GM19328 (cell line): ENCODE measurements around the gene TSBP1.
"Not testable (repeated sequence)": the region's sequence is repeated elsewhere in the genome, so short reads cannot be mapped to it uniquely, and the experiment has no call there.

Experiments
- ATAC-seq: cut with Tn5 transposase; IDR thresholded peaks from one replicate; pipeline ENCODE4 v1.9.1; 2021; ENCODE audit warnings: mild to moderate bottlenecking, moderate library complexity; ENCODE audit not compliant: unreplicated experiment

Gene TSBP1

DNA sequence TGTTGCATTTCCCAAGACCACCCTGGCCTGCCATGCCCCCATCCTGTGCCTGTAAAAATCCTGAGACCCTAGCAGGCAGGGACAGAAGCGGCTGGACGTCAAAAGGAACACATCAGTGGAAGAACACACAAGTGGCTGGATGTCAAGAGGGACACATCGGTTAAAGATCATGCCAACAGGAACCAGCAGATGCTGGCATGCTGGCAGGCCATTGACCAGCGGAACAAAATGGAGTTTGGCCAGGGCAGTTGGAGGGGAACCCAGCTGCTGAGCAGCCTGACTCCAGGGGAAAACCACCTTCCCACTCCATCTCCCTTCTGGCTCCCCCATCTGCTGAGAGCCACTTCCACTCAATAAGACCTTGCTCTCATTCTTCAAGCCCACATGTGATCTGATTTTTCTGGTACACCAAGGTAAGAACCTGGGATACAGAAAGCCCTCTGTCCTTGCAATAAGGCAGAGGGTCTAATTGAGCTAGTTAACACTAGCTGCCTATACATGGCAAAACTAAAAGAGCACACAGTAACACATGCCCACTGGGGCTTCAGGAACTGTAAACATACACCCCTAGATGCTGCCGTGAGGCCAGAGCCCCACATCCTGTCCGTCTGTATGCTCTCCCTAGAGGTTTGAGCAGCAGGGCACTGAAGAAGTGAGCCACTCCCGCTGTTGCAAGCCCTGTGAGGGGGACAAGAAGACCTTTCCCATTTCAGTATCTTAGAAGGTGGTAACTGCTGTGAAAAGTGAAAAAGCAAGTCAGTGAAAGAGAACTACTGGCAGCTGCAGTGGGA, 4.2 kb upstream of the TSBP1 start:
- ATAC-seq: no peak

DNA sequence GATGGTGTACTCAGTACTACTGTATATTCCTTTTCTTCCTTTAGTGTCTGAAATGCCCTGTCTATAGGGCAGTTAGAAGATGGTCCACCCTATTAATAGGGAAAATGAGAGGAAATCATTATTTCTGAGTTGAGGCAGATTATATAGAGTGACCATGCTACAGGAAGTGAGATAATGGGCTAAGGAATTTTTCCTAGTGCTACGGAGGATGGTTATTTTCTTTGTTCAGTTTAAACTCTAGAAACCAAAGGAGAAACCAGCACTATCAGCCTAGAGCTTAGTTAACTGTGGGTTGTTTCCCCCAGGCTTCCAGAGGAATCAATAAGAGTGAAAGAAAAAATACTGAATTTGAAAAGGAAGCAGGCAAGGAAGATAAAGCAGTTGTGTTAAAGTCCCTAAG, 474 bp downstream of the TSBP1 start:
- ATAC-seq: no peak

DNA sequence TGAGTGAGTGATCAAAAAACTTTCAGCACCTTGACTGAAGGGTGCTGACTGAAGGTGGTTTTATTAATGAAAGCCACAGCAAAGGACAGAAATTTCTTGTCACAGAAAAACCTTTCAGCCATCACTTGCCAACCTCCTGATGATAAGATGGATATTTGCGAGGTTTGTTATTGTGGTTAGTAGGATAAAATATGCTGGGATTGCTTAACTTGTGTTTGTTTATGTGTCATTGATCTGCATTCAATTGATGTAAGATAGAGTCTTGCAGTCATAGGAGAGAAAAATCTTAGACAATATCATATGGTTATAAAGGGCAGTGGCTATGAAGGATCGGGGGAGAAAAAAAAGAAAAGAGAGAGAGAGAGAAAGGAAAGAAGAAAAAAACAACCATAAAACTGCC, 1.2 kb downstream of the TSBP1 start:
- no peak for ATAC-seq

DNA sequence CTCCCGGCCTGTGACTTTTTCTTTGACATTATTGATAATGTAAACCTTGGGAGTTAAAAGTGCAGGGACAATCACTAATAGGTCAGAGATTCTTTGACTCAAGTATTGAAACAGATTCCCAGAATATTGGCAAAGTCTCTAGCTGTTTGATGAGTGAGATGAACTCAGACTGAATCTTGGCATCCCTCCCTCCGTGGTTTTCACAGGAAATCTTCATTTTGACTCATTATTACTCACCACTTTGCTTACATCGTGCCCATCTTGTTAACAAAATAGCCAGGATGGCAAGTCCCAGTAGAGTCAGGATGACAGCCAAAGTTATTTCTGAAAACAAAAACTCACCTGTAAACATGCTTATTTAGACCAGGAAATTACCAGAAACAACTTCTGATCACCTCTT, 2.0 kb downstream of the TSBP1 start:
- ATAC-seq: no peak

DNA sequence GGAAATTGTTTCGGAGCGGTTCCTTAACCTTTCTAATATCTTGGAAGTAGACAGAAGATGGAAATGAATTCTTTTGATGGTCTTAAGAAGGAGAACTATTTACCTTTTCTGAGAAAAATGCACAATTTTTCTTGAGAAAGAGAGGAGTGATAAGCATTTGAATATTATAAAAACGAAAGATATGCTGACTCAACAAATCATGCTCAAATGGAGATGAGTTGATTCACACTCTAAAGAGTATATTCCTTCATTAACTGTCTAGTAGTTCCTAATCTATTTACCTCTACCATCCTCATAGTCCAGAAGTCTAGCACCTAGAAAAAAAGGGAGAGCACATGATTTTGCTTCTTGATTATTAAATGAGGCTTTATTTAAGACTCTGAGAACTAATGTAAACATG, 4.1 kb downstream of the TSBP1 start:
- ATAC-seq: no peak

DNA sequence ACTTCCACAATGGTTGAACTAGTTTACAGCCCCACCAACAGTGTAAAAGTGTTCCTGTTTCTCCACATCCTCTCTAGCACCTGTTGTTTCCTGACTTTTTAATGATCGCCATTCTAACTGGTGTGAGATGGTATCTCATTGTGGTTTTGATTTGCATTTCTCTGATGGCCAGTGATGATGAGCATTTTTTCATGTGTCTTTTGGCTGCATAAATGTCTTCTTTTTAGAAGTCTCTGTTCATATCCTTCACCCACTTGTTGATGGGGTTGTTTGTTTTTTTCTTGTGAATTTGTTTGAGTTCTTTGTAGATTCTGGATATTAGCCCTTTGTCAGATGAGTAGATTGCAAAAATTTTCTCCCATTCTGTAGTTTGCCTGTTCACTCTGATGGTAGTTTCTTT, 12.5 kb downstream of the TSBP1 start:
- ATAC-seq: not testable (repeated sequence)

DNA sequence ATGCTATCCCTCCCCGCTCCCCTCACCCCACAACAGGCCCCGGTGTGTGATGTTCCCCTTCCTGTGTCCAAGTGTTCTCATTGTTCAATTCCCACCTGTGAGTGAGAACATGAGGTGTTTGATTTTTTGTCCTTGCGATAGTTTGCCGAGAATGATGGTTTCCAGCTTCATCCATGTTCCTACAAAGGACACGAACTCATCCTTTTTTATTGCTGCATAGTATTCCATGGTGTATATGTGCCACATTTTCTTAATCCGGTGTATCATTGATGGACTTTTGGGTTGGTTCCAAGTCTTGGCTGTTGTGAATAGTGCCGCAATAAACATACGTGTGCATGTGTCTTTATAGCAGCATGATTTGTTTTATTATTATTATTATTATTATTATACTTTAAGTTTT, 13.2 kb downstream of the TSBP1 start:
- not testable (repeated sequence) for ATAC-seq

DNA sequence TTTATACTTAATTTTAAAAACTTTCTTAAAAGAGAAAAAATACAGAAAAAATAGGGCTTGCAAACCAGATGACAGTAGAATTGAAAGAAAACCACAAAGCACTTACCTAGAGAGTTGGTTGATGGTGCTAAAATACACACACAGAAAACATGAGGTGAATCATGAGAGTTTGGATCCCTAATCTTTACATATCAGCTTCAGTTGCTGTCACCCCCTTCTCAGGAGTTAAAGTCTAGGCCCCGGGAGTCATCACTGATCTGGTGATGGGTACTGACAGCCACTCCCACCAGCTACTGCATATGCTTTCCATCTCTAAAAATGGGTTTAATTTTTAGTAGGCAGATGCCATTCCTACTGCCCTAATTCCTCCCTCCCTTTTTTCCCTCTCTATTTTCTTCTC, 16.7 kb downstream of the TSBP1 start:
- ATAC-seq: no peak

DNA sequence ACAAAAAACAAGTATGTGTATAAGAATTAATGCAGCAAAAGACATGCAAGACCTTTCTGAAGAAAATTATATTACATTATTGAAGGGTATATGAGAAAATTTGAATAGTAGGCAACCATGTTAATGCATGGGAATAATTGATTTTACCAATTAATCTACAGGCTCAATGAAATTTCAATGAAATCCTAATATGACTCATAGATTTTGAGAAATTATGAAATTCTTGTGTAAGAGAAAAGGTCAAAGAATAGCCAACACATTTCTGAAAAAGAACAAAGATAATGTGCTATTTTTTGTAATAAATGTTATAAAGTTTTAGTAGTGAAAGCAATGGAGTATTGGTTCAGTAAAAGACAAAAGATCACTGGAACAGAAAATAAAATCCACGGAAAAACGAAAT, 18.4 kb downstream of the TSBP1 start:
- ATAC-seq: no peak

DNA sequence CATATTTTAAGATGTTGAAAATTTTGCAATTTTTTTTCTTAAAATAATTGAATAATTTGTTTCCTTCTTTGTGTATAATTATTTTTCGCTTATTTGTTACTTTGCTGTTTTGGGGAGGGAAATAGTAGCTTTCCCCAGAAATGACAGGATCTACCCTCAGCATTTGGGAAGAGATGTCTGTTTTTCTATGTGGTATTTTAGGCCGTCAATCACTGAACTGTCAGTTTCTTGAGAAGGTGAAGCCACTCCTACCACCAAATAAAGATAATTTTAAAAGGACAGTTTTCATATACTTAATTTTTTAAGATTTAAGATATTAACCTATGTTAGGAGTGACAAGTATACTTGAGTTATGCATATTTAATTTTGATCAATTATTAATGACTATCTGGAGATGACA, 31.5 kb downstream of the TSBP1 start:
- ATAC-seq: no peak

DNA sequence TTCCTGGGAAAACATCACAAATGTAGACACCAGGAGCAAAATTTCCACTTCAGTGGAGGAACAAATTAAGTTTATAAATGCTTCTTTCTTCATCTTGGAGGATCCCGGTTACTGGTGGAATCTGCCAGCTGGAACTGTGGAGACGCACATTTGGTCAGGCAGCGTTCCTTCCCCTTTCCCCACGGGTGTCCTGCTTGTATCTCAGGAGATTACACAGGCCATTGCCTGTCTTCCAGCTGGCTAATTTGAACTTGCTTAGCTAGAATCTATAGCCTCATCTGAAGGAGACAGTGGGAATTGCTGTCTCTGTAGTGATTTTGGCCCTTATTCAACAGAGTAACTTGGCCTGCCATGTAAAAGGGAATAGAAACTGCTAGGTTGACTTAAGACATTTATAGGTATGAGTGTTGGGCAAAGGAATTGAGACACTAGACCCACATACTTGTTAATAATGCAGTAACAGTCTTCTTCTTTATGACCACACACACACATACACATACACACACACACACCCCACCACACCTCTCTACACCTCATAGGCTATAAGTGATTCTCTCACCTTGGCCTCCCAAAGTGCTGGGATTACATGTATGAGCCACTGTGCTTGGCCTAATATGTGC, 34.4 kb downstream of the TSBP1 start:
- ATAC-seq: no peak

DNA sequence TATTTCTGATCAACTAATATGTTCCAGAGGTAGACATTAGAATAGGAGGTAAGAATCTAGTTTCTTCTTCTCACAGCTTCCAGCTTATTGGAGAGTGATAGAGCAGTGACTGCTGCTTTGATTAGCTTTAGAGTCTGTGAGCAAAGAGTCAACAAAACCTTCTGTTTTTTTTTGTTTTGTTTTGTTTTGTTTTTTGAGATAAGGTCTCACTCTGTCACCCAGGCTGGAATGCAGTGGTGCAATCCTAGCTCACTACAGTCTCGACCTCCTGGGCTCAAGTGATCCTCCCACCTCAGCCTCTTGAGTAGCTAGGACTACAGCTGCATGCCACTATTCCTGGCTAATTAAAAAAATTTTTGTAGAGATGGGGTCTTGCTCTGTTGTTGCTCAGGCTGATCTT, 39.3 kb downstream of the TSBP1 start:
- ATAC-seq: no peak

DNA sequence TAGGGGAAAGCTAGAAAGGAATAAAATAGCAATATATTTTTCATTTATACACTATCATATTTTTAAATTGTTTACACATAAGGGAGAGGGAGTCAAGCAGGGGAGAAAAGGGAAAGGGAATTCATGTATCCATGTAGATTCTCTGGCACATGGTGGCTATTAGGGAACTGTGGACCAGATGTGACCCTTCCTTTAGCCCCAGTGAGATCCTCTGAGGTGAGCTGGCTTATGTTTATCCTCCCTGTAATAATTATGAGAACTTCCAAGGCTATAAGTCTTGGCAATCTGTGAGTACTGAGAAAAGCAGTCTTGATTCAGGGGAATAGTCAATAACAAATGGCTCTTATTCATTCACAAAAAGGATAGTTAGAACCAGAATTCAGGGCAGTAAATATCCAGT, 42.6 kb downstream of the TSBP1 start:
- no peak for ATAC-seq

DNA sequence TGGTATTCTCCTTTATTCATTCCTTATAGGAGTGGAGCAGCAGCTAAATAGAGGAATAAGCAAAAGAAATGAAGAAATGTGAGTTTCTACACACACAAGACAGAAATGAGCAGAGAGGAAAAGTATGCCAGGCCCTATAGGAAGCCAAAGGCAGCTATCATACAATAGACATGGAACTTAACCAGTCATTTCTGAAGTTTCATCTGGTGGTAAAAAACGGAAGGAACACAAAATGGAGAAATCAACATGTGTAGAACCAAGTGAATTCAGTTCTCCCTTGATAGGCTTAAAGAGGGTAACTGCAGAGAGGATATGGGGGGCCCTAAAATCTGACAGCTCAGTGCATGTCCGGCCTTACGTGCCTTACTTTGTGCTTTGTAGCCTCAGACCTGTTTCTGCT, 44.6 kb downstream of the TSBP1 start:
- ATAC-seq: no peak

DNA sequence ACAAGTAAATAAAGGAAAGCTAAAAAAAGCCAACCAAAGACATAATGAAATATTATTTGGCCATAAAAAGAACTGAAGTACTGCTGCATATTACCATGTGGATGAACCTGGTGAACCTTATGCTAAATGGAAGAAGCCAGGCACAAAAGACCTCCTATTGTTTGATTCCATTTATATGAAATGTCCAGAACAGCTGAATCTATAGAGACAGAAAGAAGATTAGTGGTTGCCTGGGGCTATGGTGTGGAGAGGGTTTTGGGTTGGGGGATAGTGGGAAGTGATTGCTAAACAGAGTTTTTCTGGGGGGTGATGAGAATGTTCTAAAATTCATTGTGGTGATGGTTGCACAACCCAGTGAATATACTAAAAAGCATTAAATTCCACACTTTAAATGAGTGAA, 53.2 kb downstream of the TSBP1 start:
- ATAC-seq: no peak

DNA sequence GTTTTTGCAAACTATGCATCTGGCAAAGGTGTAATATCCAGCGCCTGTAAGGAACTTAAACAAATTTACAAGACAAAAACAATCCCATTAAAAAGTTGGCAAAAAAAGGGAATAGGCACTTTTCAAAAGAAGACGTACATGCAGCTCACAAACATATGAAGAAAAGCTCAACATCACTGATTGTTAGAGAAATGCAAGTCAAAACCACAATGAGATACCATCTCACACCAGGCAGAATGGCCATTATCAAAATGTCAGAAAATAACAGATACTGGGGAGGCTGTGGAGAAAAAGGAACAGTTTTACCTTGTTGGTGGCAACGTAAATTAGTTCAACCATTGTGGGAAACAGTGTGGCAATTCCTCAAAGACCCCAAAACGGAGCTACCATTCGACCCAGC, 54.2 kb downstream of the TSBP1 start:
- ATAC-seq: no peak

DNA sequence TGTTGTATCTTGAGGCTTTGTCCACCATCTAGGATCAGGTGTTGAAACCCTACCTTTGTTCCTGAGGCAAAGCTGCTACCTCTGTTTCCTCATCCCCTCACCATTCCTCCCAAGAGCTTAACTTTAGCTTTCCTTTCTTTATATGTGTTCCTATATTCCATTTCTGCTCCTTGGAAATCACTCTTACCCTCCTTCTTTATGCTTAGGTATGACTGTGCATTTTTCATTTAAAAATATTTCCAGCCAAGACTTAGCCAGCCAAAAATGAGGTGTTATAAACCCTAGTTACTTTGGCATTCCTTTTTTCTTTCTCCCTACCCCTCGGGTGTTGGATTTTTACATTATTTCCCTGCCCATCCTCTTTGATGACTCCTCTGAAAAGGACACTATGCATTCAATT, 57.7 kb downstream of the TSBP1 start:
- ATAC-seq: no peak

DNA sequence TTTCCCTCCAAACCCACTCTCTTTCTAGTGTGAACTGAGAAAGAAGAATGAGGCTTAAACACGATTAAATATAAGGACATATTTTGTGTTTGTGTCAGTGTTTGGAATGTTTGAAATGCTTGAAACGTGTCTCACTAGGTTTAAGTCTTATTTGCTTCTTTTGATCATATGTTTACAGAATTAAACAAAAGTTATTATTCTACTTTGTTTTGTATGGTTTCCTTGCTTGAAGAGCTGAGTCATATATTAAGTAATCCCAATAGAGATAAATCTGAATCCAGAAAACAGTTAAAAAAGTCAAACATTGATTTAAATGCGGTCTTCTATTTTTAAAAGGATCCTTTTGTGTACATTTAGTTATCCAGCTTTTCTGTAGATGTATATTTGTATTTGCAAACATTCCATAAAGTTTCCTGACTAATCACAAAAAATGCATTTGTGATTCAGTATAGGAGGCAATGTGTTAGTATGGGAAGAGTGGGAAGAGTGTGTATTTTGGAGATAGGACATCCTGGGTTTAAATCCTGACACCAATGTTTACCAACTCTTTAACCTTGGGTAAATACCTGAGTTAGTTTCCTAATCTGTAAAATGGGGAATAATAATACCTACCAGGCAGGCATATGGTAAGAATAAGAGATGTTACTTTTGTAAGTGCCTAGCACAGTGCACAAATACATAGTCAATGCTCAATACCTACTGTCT, 72.9 kb downstream of the TSBP1 start:
- no peak for ATAC-seq

DNA sequence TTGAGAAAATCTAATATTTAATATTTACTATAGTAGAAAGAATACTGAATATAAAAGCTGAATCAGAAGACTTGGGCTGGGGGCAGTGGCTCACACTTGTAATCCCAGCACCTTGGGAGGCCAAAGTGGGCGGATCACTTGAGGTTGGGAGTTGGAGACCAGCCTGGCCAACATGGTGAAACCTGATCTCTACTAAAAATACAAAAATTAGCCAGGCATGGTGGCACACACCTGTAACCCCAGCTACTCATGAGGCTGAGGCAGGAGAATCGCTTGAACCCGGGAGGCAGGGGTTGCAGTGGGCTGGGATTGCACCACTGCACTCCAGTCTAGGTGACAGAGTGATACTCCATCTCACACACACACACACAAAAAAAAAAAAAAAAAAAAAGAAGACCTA, 76.7 kb downstream of the TSBP1 start:
- not testable (repeated sequence) for ATAC-seq

DNA sequence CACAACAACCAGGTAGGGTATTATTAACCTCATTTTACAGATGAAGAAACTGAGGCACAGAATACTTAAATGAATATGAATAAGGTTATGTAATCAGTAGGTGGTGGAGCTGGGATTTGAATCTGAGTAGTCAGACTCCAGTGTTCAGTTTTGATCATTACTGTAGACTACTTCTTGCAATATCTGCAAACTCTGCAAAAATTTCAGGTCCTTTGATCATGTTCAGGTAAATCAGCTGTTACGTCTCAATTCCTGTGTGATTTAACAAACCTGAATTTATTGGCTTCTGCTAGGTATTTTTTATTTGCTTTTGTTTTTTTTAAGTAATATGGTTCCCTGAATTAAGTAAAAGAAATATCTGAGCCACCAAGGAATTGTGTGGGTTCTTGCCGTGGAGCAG, 77.1 kb downstream of the TSBP1 start:
- no peak for ATAC-seq

DNA sequence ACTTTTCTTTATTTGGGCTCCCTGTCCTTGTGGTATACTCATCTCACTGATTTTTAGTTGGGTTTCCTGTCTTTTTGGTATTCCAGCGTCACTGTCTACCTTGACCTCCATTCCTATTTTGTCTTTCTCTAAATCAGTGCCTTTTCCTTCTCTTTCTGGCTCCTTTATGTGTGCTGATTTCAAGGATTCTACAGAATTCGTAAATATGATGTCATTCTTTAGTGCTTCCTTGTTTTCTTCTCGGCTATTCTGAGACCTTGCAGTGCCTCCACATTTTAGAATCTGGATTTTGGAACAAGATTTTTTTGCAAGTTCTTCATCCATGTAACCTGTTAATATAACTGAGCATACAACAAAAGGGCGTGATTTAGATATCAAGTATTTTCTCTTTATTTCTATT, 78.0 kb downstream of the TSBP1 start:
- no peak for ATAC-seq

DNA sequence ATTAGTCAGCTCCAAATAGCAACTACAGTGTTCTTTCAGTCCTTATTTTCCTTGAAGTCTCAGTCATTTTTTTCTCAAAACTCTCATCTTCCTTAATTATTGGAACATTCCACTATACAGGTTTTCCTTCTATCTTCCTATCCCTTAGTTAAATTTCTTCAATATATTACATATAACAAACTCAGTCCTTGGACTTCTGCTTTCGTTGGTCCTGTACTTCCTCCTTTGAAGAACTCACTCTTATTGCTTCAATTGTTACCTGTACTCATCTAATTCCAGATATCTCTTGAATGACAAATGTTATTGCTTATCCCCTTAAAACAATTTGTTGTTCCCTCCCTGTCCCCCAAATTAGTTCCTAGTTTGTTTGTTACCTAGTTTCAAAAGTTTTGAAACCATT, 80.2 kb downstream of the TSBP1 start:
- no peak for ATAC-seq
